Measurements from ENCODE around the gene EDEM1.

Gene EDEM1

DNA sequence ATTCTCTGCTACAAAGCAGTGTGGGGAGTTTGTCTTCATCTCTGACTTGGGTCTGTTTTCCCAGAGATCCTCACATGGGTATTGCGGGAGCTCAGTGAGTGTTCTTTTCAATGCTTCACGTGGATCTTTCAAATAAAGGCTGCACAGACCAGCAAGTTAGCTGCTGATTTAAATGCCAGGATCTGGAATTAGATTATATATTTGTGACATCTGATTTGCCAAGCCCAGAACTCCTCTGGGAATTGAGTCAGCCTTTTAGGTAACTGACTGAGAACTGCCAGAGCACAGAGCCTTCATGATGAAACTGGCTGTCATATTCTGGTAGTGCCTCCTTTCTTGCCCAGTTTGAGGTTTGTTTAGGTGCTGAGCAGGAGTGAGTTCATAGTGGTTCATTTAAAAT, 14.7 kb downstream of the EDEM1 start:
- DNase-seq = no peak

- DNase-seq = no peak
These were observed 17.8 kb downstream of the EDEM1 start for GRCh38 chr3:5205165-5205941.

DNA sequence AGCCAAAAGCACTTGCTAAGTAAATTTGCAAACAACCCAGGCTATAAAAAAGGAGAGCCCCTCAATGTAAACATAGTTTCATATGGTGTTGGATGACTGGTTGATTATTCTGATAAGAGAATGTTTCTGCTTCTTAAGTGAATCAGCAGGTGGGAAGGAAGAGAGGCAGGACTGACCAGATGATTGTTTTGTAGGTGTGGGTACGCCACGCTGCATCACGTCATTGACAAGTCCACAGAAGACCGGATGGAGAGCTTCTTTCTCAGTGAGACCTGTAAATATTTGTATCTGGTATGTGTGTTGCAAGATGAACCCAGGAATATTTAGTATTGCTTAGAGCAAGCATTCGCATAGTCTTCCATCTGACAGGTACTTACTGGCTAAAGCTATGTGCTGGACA, 23.4 kb downstream of the EDEM1 start:
- no peak for DNase-seq

DNA sequence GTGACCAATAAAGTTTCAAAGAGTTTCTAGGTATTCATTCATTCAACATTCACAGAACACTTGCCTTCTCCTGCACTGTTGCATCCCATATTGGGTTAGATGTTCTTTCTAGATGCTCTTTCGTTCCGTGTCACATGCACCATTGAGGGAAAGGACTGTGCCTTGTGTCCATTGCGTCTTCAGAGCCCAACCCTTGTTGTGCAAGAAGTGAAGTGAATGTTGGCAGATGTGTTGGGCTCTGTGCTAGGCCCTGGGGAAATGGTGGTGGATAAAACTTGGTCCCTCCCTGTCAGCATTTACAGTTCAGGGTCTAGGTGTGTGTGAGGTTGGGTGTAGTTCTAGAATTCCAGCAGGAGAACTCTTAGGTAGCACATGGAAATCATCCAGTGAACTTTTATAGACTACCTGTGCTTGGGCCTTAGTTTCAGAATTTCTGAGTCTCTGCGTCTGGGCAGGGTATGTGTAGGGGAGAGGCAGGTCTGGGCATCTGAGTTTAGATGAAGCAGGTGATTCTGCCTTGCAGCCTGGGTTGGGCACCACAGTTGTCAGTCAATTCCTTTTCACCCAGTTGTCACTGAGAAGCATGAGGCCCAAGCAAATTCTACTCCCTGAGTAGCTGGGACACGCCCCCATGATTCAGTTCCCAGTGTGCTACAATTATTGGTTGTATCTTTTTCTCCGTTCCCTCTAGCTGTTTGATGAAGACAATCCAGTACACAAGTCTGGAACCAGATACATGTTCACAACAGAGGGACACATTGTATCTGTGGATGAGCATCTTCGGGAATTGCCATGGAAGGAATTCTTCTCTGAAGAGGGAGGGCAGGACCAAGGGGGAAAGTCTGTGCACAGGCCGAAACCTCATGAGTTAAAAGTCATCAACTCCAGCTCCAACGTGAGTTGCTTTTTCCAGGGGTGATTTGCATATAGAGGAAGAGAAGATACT, 25.4 kb downstream of the EDEM1 start:
- no peak for DNase-seq

- DNase-seq = no peak
These were observed 26.1 kb downstream of the EDEM1 start for GRCh38 chr3:5213574-5213966.

GRCh38 chr3:5214352-5214751, 26.8 kb downstream of the EDEM1 start:
- DNase-seq = no peak

DNA sequence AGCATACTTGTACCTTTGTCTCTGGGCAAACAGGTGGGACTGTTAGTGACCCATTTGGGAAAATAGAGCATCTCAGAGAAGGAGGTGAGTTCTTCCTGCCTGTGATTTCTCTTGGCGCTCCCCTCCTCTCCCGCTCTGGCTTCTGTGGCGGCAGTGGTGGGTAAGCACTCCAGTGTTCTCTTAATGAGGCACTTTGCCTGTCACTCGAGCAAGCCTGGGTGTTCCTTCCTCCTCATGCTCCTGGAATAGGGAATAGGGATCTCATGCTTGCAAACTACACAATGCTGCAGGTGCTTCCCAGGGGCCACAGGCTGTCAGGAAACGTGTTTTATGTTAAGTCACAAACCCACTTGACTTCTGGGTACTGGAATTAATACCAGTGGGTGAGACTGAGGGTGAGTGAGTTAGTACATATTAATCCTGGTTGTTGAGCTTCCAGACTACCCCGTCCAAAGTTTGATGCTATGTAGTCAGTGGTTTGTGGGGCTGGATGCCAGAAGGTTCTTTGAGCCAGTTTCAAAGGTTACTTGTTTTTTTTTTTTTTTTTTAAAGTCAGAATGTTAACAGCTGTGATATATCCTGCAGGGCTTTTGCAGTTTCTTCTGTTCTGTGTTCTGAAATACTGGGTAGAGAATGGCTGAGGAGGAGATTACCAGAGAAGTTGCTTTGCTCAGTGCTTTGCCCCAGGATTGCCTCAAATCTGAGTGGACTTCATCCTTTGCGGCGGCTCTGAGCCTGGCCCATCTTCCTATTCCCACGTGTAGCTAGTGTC, 30.5 kb downstream of the EDEM1 start:
- DNase-seq = no peak

GRCh38 chr3:5218815-5219214, 31.3 kb downstream of the EDEM1 start:
- DNase-seq = no peak

DNA sequence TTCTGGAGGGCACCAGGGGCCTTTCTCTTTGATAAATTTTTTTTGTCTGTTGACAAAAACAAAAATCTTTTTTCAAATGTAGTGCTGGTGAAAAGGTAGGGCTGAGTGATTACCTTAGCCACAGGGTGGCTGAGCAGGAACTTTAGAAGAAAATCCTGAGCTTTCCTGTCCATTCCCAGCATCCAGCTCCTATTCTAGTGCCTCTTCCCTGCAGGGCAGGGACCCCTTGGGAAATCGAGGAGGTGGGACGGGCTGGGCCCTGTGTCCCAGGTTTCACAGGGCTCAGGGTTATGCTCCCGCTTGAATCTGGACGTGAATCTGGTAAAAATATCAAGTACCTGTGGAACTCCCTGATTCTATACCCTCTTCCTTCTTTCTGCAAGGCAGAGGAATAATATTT, 31.7 kb downstream of the EDEM1 start:
- DNase-seq = no peak

GRCh38 chr3:5220193-5220592, 32.7 kb downstream of the EDEM1 start:
- DNase-seq = no peak

DNA sequence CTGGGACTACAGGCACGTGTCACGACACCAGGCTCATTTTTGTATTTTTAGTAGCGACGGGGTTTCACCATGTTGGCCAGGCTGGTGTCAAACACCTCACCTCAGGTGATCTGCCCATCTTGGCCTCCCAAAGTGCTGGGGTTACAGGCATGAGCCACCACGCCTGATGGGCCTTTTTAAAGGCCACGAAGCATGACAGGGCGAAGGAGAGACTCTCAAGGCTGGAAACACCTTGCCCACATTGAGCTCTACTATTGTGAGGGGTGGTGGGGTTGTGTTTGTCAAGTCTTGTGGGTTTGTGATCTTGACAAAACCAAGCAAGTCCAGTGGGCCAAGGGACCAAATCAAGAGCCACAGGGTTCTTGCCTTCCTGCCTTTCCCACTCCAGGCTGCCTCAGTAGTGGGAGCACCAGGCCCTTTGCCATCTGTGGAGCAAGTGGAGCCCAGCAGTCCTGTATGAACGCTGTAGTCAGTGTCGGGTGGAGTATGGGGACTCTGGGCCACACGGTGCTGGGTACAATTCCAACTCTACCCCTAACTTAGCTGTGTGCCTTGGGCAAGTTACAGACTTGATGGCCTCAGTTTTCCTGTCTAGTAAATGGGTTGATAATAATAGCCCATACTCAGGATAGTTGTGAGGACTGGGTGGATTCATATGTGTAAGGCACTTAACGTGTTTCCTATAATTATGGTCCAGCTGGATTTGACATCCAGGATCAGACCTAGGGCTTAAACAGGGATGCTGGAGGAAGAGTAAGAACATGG, 33.3 kb downstream of the EDEM1 start:
- no peak for DNase-seq

DNA sequence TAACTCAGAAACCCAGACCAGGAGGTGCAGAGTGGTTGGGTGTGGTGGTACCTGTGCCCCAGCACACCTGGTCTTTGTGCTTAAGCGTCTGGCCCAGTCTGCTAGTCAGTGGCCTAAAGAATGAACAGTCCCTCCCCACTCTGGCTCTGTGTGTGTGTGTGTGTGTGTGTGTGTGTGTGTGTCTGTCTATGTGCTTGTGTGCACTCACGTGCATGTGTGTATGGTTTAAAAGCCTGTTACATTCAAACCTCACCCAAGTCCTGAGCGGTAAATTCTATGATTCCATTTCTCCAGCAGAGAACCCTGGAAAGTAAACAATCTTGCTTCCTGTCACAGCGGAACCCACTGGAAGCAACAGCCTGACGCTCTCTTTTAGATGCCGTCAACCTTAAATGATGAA, 34.2 kb downstream of the EDEM1 start:
- no peak for DNase-seq

GRCh38 chr3:5222283-5223005, 34.9 kb downstream of the EDEM1 start:
- no peak for DNase-seq

GRCh38 chr3:5226783-5227182, 39.3 kb downstream of the EDEM1 start:
- peak; percentile 23 for DNase-seq

DNA sequence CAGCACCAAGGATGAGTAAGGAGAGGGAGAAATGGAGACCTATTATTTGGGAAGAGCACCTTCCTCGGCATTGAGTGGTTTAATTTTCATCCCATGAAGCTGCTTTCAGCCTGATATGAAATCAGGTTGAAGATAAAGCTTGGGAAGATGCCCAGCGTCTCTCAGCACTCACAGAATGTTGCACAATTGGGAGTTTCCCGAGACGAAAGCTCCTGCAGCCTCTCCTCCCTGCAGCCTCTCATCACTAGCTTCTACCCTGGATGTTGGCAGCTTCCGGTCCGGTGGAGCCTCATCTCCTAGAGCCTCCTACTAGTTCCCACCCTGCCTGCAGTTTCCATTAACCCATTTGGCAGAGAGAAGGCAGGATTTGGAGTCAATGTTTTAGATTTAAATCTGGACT, 40.3 kb downstream of the EDEM1 start:
- DNase-seq = no peak

DNA sequence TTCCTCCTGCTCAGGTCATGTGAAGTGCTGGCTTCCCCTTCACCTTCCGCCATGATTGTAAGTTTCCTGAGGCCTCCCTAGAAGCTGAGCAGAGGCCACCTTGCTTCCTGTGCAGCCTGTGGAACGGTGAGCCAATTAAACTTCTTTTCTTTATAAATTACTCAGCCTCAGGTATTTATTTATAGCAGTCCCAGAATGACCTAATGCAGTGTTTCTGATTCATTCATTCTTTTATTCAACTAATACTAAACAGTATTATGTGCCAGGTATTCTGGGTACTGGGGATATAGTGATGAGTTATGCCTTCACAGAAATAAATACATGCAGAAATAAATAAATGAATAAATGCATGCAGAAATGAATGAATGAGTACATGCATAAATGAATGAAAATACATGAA, 41.9 kb downstream of the EDEM1 start:
- DNase-seq = no peak

GRCh38 chr3:5231074-5231473, 43.6 kb downstream of the EDEM1 start:
- no peak for DNase-seq

GRCh38 chr3:5231487-5231886, 44.0 kb downstream of the EDEM1 start:
- DNase-seq = no peak

DNA sequence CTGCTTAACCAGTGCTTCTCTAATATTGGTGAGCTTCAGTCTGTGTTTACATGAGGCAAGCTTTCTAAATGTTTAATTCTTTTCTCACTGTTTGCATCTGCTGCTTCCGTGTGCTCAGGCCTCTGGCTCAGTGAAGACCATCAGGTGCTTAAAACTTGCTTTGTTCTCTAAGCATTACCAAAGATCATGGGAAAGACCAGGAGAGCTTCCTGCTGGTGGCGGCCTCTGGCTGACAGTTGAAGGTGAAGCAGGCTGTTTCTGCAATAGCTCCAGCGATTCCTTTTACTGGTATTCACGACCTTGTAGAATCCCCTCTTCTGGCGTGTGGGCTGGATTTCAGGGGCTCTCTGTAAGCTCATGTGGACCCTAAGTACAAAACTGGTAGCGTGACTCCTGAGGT, 45.1 kb downstream of the EDEM1 start:
- DNase-seq = no peak

- DNase-seq = no peak
These were observed 45.5 kb downstream of the EDEM1 start for GRCh38 chr3:5233026-5233425.

DNA sequence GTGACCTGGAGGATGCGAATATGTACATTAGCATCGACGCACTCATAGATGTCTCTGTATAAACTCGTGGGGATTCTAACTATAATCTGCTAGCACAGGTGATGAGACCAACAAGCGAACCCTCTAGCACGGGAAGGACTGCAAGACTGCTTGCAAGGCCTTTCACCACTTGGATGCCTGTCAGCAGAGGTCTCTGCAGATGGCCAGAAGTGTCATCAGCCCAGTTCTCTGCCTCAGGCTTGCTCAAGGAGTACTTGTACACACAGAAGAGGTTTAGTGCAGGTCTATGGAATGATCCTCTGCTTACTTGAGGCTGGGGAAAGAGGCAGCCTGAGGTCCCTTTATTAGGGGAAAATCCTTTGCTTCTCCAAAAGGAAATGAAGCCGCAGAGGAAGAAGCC, 48.1 kb downstream of the EDEM1 start:
- no peak for DNase-seq

DNA sequence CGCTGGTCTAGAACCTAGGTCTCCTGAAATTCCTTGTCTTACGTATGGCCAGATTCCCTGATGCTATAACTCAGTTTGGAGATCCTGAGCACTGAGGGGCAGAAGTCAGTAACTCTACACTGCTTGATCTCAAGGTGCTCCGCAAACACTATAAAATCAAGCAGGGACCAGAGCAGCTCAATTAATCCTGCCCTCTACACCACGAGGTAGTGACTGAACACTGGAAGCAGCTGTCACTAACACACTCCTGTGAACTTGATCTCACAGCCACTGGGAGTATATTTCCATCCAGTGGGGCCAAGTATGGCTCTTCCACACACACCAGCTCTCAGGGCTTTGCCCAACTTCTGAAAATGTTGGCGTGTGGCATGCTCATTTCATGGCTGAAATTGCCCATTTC, 51.0 kb downstream of the EDEM1 start:
- no peak for DNase-seq

All from hematopoietic multipotent progenitor cell treated with erythropoietin and hydrocortisone succinate and interleukin-3 and kit ligand, for 8 days (in vitro differentiated cells).